Urothelium cell line (cell line): ENCODE results near the gene GOT1.

Experiments used
- DNase-seq: peaks from one replicate; pipeline ENCODE4 v3.0.0; 2011; ENCODE audit warnings: low spot score, mixed read lengths
- FAIRE-seq: peaks from 2 replicates; lab custom pipeline; 2011; peaks lifted over from hg19 to GRCh38; lab: Jason Lieb, UNC

The GOT1 gene

GRCh38 chr10:99365311-99365710 lies 65.1 kb downstream of the GOT1 start:
- FAIRE-seq (peak; percentile 74), DNase-seq (no peak)

GRCh38 chr10:99364125-99364524 lies 66.3 kb downstream of the GOT1 start:
- FAIRE-seq (no peak), DNase-seq (no peak)

- DNase-seq (no peak), FAIRE-seq (peak; percentile 72)
These were observed 69.5 kb downstream of the GOT1 start for GRCh38 chr10:99360934-99361333.

- no peak for FAIRE-seq
- DNase-seq = no peak
These were observed 72.3 kb downstream of the GOT1 start for GRCh38 chr10:99358101-99358500.

- DNase-seq (no peak), FAIRE-seq (no peak)
These were observed 72.7 kb downstream of the GOT1 start for GRCh38 chr10:99357691-99358090.

GRCh38 chr10:99353182-99353581 lies 77.2 kb downstream of the GOT1 start:
- FAIRE-seq (no peak), DNase-seq (no peak)

- no peak for DNase-seq
- FAIRE-seq = no peak
These were observed 82.8 kb downstream of the GOT1 start for GRCh38 chr10:99347672-99348071.
